Glomerular endothelial cell (primary cell): ENCODE results near the gene RBM19. TPM values are rescaled to one million over a fixed set of nuclear protein-coding genes. Genes with fewer than 3 reads are reported as not detected.

ENCODE experiments used
- DNase-seq: peaks from one replicate; pipeline ENCODE4 v3.0.0-alpha.2; 2011; ENCODE audit warnings: low read depth, low spot score; ENCODE audit errors: extremely low read depth
- total RNA-seq: library from RNA; depleted of rRNA; stranded (reverse); fragments of >200 nt; gene quantifications from 2 replicates; pipeline ENCODE4 v1.2.3, GENCODE V29; 2015

The RBM19 gene
- total RNA-seq, 1 donor from 2014 or later = 24.3 TPM

GRCh38 chr12:113862590-113863454 is 103.3 kb downstream of the RBM19 start:
- DNase-seq = no peak

DNA sequence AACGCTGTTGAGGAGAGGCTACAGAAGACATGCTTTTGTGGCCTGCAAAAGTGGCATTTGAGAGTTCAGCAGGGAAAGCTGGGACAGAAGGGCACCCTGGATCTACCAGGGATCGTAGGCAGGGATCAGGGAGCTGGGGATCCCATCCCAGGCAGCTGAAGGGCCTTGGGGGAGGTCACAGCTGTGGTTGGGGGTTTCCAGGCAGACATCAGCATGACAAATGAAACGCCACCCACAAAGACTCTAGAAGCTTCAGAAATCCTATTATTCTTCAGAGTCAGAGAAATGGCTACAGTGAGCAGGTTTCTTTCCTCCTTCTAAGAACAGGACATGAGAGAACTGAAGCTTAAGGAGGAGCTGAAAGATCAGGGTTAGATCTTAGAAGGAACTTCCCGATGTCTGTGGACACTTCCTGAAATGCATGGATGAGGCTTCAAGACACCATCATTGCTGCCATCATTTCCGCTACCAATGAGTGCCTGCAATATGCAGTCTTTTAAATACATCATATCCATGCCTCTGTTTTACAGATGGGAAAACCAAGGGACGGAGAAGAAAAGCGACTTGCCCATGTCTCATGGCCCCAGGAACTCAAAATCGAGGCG is 104.3 kb downstream of the RBM19 start:
- no peak for DNase-seq

DNA sequence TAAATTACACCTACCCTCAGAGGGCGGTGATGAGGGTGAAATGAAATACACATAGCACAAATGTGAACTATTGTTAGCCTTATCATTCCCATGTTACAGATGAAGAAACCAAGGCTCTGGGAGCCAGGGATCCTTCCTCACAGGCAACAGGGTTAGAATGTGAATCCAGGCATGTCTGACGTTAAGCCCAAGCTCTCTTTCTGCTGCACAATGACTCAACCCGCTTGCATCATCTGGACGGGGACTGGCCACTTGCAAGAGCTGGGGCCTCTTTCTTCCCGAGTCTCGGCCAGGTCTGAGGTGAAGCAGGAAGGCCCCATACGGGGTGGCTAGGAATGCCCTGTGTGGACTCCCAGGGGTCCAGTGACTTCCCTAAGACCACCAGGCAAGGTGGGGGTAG is 105.2 kb downstream of the RBM19 start:
- DNase-seq = no peak

- DNase-seq = no peak
Observed at GRCh38 chr12:113860059-113860820, 105.9 kb downstream of the RBM19 start.

DNA sequence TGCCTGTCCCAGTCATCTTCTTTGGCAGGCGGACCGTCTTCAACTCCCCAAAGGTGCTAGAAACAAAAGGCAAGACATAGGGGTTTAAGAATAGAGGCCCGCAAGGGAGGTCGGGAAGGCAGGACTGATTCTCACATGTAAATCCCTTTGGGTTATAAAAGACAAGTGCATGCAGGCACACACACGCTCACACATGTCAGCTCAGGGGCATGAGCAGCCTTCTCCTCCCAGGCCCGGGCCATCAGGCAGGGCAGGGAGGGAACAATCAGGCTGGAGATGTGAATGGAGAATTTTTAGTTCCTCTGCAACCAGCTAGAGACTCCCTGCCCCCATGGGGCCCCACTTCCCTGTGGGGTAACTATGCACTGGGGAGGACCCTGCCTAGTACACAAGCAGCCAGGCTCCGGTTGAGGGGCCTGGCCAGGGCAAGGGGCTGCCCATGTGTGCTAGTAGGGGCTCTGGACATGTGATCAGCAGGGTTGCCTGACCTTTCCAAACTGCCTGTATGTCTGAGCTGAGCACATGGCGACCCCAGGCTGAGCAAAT is 107.2 kb downstream of the RBM19 start:
- DNase-seq = no peak

- DNase-seq = no peak
Observed at GRCh38 chr12:113857371-113857770, 108.8 kb downstream of the RBM19 start.

- no peak for DNase-seq
Observed at GRCh38 chr12:113855998-113856397, 110.1 kb downstream of the RBM19 start.

DNA sequence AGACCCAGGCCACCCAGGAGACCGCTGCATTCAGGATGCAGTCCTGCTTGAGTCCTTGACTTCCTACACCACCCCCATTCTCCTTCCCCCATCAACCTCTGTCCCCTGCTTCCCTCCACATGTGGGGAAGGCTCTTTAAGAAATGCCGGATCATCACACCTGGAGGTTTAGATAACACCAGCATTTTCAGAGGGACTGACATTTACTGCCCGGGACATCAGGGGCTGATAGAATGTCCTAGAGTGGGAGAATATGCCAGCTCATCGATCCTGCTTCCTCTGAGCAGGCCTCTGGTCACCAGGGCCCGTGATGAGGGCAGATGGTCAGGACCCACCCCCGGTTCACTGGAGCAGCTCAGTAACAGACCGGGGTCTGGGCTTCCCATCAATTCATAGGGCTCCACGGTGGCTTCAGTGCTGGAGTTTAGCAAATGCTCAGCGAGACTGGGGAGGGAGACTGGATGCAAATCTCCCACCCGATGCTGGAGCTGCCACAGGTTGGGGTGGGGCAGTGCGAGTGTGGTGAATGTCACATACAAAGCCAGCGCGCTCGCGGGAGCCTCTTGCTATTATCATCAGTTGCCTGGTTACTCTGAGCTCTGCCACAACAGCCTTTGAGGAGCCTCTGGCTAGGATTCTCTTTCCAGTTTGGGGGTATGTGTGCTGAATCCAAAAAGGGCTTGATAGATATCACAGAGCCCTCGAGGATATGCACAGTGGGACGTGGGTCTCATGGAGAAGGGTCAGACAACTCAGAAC is 111.6 kb downstream of the RBM19 start:
- no peak for DNase-seq

- DNase-seq = no peak
Observed at GRCh38 chr12:113853491-113853890, 112.6 kb downstream of the RBM19 start.

GRCh38 chr12:113852695-113853490 is 113.2 kb downstream of the RBM19 start:
- no peak for DNase-seq

- DNase-seq = no peak
Observed at GRCh38 chr12:113852264-113852663, 113.9 kb downstream of the RBM19 start.

GRCh38 chr12:113850309-113851056 is 115.6 kb downstream of the RBM19 start:
- DNase-seq = no peak

GRCh38 chr12:113847856-113848255 is 118.3 kb downstream of the RBM19 start:
- no peak for DNase-seq

DNA sequence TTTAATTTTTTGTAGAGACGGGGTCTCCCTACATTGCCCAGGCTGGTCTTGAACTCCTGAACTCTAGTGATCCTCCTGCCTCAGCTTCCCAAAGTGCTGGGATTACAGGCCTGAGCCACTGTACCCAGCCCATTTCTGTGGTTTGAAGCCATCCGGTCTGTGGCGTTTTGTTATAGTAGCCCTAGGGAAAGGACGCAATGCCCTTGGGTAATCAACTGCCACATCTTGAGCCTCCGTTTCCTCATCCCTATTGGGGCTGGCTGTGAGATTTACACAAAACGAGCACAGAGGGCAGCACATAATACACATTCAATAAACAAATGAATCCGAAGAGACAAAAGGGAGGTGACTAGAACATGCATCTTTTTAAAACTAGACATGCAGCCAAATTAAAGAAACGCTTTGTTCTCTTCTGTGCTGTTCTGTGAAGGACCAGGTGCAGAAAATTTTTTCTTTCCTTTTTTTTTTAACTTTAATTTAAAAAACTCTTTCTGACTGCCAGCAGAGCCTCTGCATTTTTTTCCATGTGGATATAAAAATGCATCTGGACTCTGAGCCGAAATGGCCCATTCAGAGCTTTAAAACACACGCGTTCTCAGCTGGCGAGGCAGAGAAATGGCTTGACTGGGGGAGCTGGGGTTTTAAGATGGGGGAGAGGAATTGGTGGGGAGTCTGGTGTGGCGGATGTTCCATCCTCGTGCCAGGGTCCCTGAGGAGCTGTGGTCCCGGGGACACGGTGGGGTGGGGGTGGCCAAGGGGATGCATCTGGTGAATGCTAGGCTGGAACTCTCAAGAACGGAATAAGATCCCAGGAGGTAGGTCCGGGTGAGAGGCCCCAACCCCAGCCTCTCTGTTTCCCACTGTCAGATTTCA is 119.0 kb downstream of the RBM19 start:
- DNase-seq = no peak

- no peak for DNase-seq
Observed at GRCh38 chr12:113845900-113846674, 120.0 kb downstream of the RBM19 start.

DNA sequence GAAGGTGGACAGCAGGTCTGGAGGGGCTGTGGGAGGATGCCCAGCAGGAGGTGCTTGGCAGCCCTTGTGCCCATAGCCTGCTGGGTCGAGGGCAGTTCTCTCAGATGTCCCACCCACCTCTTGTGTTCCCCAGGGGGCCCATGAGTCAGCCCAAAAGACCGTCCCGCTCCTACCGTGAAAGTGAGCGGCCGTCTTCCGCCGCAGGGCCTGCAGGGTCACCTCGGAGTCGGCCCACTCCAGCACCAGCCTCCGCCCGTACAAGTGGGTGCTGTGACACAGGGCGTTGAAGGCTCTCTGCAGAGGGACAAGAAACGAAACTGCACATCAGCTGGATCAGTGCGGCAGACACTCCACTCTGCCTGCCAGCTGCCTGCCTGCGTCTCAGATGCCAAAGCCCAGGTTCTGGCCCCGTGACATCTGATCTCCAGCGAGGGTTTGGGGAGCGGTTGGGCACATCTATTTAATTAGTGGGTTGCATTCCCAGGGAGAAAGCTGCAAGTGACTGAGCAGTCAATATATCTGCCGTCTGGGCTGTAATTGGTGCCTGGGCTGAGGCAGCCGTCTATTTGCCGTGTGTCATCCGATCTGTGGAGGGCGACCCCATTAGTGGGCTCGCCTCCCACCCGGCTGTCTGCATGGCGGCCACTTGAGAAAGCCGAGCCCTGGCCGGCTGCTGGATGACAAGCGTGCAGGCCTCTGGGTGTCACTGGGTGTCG is 121.5 kb downstream of the RBM19 start:
- no peak for DNase-seq

- no peak for DNase-seq
Observed at GRCh38 chr12:113842699-113843098, 123.4 kb downstream of the RBM19 start.
